GM12891 (cell line): Measurements from ENCODE around the gene ACER2.

Experiments
- PAX5 ChIP-seq: IDR thresholded peaks from 2 replicates; pipeline ENCODE4 v1.6.1; 2011; ENCODE audit warnings: low read length, moderate library complexity, mild to moderate bottlenecking; ENCODE audit not compliant: insufficient read depth, severe bottlenecking
- POLR2A ChIP-seq: IDR thresholded peaks from 2 replicates; pipeline ENCODE4 v1.6.1; 2011; ENCODE audit warnings: low read depth, low read length, control low read depth
- POLR2AphosphoS5 ChIP-seq: IDR thresholded peaks from 2 replicates; pipeline ENCODE4 v1.6.1; 2011; ENCODE audit warnings: low read depth, low read length, control low read depth
- TAF1 ChIP-seq: IDR thresholded peaks from 2 replicates; pipeline ENCODE4 v1.6.1; 2011; ENCODE audit warnings: low read depth, low read length, control low read depth

- no peak for TF ChIP-seq POLR2A
- TF ChIP-seq TAF1 = no peak
- no peak for TF ChIP-seq POLR2AphosphoS5
- TF ChIP-seq PAX5 = no peak
Measured at GRCh38 chr9:19410594-19410993, 1.8 kb downstream of the ACER2 start.
